Endothelial cell (in vitro differentiated cells): ENCODE data around the gene SKAP2. TPM values are rescaled to one million over a fixed set of nuclear protein-coding genes. Genes with fewer than 3 reads are reported as not detected.

Source experiments
- DNase-seq: peaks from one replicate; pipeline ENCODE4 v3.0.0; 2021; ENCODE audit warnings: low spot score
- H3K27ac Mint-ChIP-seq: one replicate; pipeline ENCODE4 v1.8.0; 2021; ENCODE audit warnings: mixed read lengths, inconsistent platforms; ENCODE audit not compliant: unreplicated experiment
- H3K27me3 Mint-ChIP-seq: one replicate; pipeline ENCODE4 v1.8.0; 2021; ENCODE audit warnings: mild to moderate bottlenecking, moderate library complexity, mixed read lengths, inconsistent platforms; ENCODE audit not compliant: unreplicated experiment
- H3K36me3 Mint-ChIP-seq: one replicate; pipeline ENCODE4 v1.8.0; 2021; ENCODE audit warnings: mild to moderate bottlenecking, low read depth, mixed read lengths, inconsistent platforms; ENCODE audit not compliant: unreplicated experiment
- H3K4me1 Mint-ChIP-seq: one replicate; pipeline ENCODE4 v1.8.0; 2021; ENCODE audit warnings: mild to moderate bottlenecking, mixed read lengths, inconsistent platforms; ENCODE audit not compliant: unreplicated experiment
- H3K4me3 Mint-ChIP-seq: one replicate; pipeline ENCODE4 v1.8.0; 2021; ENCODE audit warnings: mild to moderate bottlenecking, mixed read lengths, inconsistent platforms; ENCODE audit not compliant: unreplicated experiment
- H3K9me3 Mint-ChIP-seq: one replicate; pipeline ENCODE4 v1.8.0; 2021; ENCODE audit warnings: mixed read lengths, inconsistent platforms; ENCODE audit not compliant: unreplicated experiment
- total RNA-seq: library from RNA; stranded (reverse); fragmentation: NEBNext Ultra II Directional; extraction: Animal tissue kit (Norgen Biotek cat#: 25700); gene quantifications from one replicate; pipeline ENCODE4 v1.2.1, GENCODE V29; 2021; ENCODE audit not compliant: unreplicated experiment
- TF ChIP-seq, protein P1 (sequence below): fragments of 200-600 bp; sonication (generic); IDR thresholded peaks from one replicate; pipeline ENCODE4 v1.5.0; 2021; ENCODE audit warnings: antibody characterized with exemption; ENCODE audit not compliant: unreplicated experiment

SKAP2 gene
- total RNA-seq, 1 donor from 2014 or later, result 24.7 TPM

DNA sequence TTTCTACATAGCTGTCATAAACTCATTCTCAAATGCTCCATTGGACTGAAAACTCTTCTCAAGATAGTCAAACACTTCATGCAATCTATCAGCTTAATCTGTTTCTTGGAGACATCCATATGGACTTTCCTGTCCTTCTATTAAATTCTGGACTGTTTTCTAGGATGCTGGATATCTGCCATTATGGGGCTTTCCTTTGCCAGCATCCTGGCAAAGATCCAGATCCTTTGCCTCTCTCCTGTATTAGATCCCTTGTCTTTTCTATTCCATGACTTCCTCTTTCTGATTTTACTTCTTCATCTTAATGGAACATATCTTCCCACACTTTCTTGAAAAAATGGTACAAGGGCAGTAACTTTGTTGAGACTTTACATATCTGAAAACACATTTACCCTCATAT lies 35.9 kb upstream of the SKAP2 start:
- TF ChIP-seq, protein P1, sequence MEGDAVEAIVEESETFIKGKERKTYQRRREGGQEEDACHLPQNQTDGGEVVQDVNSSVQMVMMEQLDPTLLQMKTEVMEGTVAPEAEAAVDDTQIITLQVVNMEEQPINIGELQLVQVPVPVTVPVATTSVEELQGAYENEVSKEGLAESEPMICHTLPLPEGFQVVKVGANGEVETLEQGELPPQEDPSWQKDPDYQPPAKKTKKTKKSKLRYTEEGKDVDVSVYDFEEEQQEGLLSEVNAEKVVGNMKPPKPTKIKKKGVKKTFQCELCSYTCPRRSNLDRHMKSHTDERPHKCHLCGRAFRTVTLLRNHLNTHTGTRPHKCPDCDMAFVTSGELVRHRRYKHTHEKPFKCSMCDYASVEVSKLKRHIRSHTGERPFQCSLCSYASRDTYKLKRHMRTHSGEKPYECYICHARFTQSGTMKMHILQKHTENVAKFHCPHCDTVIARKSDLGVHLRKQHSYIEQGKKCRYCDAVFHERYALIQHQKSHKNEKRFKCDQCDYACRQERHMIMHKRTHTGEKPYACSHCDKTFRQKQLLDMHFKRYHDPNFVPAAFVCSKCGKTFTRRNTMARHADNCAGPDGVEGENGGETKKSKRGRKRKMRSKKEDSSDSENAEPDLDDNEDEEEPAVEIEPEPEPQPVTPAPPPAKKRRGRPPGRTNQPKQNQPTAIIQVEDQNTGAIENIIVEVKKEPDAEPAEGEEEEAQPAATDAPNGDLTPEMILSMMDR, result no peak
- DNase-seq, result no peak
- Mint-ChIP-seq H3K4me1 (peaks cover under 1% of the 10 kb centered on the region), H3K27ac (no peak overlapping the region), H3K9me3 (no peaks in the 10 kb centered on the region), H3K4me3 (no peak overlapping the region), H3K36me3 (no peaks in the 10 kb centered on the region), H3K27me3 (no peaks in the 10 kb centered on the region)

DNA sequence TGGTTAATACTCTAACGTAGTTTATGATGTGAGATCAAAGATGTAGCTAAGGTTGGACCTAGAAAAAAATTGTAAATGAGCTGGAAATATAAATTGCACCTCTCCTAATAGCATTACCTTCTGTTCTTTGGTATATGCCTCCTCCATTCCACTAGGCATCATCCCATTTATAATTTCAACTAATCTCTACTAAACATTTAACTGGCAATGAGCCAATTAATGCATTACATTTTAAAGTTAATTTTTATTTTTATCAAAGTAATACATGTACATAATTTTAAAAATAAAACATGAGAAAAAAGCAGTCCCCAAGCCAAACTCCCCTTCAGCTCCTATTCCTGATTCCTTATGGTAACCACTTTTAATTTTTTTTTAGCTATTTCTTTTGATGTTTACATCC lies 35.1 kb upstream of the SKAP2 start:
- DNase-seq, result no peak
- no peaks in the 10 kb centered on the region for H3K4me1 Mint-ChIP-seq
- H3K27me3 Mint-ChIP-seq, result no peaks in the 10 kb centered on the region
- no peaks in the 10 kb centered on the region for H3K36me3 Mint-ChIP-seq
- no peak overlapping the region for H3K27ac Mint-ChIP-seq
- no peak overlapping the region for H3K4me3 Mint-ChIP-seq
- TF ChIP-seq, protein P1, result no peak
- H3K9me3 Mint-ChIP-seq, result no peaks in the 10 kb centered on the region

DNA sequence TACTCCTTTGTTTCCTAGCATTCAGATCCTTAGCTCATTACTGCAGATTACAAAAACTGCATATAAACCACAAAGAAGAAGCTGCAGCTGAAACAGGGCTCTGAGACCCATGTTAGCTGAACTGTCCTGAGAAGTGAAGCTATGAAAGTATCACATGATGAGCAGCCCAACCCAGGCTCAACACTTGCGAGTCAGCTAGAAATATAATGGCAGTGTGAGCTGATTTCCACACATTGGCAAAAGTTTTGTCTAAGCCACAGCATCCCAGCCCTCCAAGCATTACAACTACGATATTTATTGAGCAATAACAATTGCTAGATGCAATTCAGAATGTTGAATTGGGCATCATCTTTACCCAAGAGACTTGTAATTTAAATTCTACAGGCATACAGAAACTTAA lies 34.5 kb upstream of the SKAP2 start:
- no peak for DNase-seq
- no peaks in the 10 kb centered on the region for H3K4me1 Mint-ChIP-seq
- no peak overlapping the region for H3K27ac Mint-ChIP-seq
- no peak overlapping the region for H3K4me3 Mint-ChIP-seq
- TF ChIP-seq, protein P1, result no peak
- no peaks in the 10 kb centered on the region for H3K27me3 Mint-ChIP-seq
- H3K9me3 Mint-ChIP-seq, result no peaks in the 10 kb centered on the region
- H3K36me3 Mint-ChIP-seq, result no peaks in the 10 kb centered on the region

DNA sequence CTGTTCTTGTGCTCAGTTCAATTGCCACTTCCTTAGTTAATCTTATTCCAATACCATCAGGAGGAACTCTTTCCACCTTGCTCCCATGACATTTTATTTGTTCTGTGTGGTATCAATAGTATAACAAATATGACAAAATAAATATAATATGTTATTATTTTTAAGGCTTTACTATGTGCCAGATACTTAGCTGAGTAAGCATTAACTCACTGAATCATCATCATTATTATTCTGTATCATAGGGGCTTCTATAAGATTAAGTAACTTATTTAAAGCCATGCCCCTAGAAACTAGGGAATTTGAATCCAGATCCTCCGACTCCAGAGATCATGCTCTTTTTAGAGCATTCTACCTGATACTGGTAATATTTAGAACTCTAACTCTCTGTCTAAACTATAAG lies 33.5 kb upstream of the SKAP2 start:
- no peaks in the 10 kb centered on the region for H3K36me3 Mint-ChIP-seq
- H3K4me1 Mint-ChIP-seq, result no peaks in the 10 kb centered on the region
- no peaks in the 10 kb centered on the region for H3K9me3 Mint-ChIP-seq
- TF ChIP-seq, protein P1, result no peak
- no peak overlapping the region for H3K27ac Mint-ChIP-seq
- no peak overlapping the region for H3K4me3 Mint-ChIP-seq
- no peak for DNase-seq
- no peaks in the 10 kb centered on the region for H3K27me3 Mint-ChIP-seq

DNA sequence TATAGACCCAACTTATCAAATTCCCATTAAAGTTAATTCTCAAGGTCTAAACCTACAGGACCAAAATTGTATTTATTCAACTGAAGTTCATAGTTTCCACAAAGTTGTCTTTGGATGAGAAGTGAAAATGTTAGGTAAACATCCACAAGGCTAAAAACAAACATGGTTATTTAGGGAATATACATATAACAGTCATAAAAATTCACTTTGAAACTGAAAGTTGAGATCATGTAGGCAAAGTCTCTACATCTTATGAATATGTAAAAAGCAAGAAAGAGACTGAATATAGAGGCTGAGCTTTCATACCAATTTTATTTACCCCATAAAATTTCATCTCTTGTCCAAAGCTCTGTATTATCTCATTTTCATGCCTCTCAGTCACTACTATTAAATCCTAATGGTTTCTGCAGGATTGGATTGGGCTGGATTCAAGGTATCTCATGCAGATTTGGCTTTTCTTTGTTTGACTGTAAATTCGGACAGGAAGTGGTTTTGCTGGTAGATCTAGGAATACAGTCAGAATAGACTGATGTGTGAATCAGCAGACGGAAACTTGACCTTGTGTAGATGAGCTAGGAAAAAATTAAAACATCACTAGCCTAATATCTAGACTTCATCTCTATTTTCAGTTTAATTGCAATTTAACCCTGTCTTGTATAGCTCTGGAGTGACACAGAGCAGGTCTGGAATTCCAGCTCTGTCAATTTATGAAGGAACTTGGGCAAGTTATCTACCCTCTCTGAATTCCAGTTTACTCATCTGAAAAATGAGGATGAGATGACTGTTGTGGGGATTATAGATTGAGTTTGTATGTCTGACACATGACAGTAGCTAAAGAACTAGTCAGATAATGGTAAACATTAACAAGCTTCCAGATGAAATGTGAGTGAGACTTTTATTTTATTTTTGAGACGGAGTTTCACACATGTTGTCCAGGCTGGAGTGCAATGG lies 27.3 kb upstream of the SKAP2 start:
- Mint-ChIP-seq H3K4me3 (no peak overlapping the region), H3K27me3 (no peaks in the 10 kb centered on the region), H3K4me1 (peaks cover 7% of the 10 kb centered on the region), H3K27ac (no peak overlapping the region), H3K36me3 (no peaks in the 10 kb centered on the region), H3K9me3 (no peaks in the 10 kb centered on the region)
- no peak for DNase-seq
- TF ChIP-seq, protein P1, result no peak
